ENCODE results near the gene INSYN2A.

The INSYN2A gene

DNA sequence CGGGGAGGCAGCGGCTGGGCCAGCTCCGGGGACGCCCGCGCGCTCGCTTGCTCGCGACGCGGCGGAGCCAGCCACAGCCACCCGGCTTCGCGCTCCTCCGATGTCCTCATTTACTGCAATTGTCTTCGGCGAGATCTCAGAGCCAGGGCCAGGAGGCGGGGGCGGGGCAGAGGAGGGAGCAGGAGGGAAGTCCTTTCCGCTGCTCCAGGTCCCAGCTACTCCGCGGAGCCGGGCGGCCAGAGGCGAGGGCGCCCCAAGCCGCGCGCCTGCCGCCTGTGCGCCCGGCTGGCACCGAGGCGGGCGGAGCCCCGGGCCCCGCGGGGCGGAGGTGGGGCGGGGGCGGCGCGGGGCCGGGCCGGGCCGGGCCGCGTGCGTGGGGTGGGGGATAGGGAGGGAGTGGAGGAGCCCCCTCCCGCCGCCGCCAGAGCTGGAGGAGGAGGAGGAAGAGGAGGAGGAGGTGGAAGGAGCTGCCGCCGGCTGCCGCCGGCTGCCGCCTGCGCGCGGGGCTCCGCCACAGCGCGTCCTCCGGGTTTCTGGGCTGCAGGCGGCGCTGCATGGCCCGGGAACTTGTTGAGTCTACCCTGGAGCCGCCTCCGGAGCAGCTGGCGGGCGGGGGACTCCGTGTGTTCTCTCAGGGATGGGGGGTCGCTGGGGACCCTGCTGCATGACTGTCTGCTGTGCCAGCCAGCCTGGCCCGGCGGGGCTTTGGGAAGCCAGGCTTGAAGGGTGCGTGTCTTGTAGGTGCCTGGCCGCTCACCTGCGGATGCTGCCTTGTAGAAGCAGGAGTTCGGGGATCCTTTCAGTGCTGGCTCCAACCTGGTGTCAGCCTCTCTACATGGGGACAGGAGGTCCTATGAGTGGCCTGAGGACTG is at the start of gene INSYN2A:
Gene INSYN2A, minus strand, starts transcription at position 310 of the 872 bp plus-strand sequence. CDS start 20,196 bp downstream, outside the sequence.
- H3K4me3 Mint-ChIP-seq, result no peak within 1 kb of the TSS
- DNase-seq, result no peak
- H3K36me3 Mint-ChIP-seq (ENCODE audit: low read depth), result no peaks in the 10 kb centered on the region
- H3K4me1 Mint-ChIP-seq (ENCODE audit: low read depth), result peaks cover 3% of the 10 kb centered on the region
- H3K27me3 Mint-ChIP-seq, result peaks cover 52% of the 10 kb centered on the region
- no peaks in the 10 kb centered on the region for H3K9me3 Mint-ChIP-seq
- H3K27ac Mint-ChIP-seq, result no peak within 1 kb of the TSS

DNA sequence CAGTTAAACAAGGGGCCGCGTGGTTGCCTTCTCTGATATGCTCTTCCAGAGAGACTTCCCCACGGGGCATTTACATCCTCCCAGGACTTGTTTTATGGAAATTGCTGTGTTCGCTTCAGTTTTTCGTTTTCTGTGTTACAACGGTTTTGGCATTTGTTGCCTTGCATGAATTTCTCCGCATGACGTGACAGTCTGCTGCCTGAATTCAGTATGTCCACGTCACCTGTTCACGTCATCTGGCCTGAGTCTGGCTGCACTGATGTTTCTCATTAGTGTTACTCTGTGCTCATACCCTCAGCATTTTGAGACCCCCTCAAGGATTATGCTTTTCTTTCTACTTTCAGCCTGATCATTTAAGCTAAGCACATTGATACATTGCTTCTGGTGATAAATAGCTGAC is 49.1 kb upstream of the INSYN2A start:
- Mint-ChIP-seq H3K27me3 (peaks cover 17% of the 10 kb centered on the region), H3K4me3 (no peak overlapping the region), H3K36me3 (ENCODE audit: low read depth) (no peaks in the 10 kb centered on the region), H3K9me3 (no peaks in the 10 kb centered on the region), H3K4me1 (ENCODE audit: low read depth) (no peaks in the 10 kb centered on the region), H3K27ac (no peak overlapping the region)
- no peak for DNase-seq

GRCh38 chr10:127243490-127244272 is 47.3 kb upstream of the INSYN2A start:
- peak; percentile 34 for DNase-seq
- H3K27me3 Mint-ChIP-seq, result peaks cover 10% of the 10 kb centered on the region
- H3K4me3 Mint-ChIP-seq, result no peak overlapping the region
- H3K36me3 Mint-ChIP-seq (ENCODE audit: low read depth), result no peaks in the 10 kb centered on the region
- no peaks in the 10 kb centered on the region for H3K4me1 Mint-ChIP-seq (ENCODE audit: low read depth)
- H3K27ac Mint-ChIP-seq, result no peak overlapping the region
- no peaks in the 10 kb centered on the region for H3K9me3 Mint-ChIP-seq

- Mint-ChIP-seq H3K27me3 (peaks cover 4% of the 10 kb centered on the region), H3K27ac (no peak overlapping the region), H3K4me3 (no peak overlapping the region), H3K9me3 (no peaks in the 10 kb centered on the region), H3K36me3 (ENCODE audit: low read depth) (no peaks in the 10 kb centered on the region), H3K4me1 (ENCODE audit: low read depth) (no peaks in the 10 kb centered on the region)
- no peak for DNase-seq
These were observed 46.5 kb upstream of the INSYN2A start for GRCh38 chr10:127242914-127243313.

GRCh38 chr10:127236266-127236665 is 39.9 kb upstream of the INSYN2A start:
- no peak for DNase-seq
- H3K9me3 Mint-ChIP-seq, result no peaks in the 10 kb centered on the region
- H3K4me1 Mint-ChIP-seq (ENCODE audit: low read depth), result no peaks in the 10 kb centered on the region
- no peaks in the 10 kb centered on the region for H3K36me3 Mint-ChIP-seq (ENCODE audit: low read depth)
- no peak overlapping the region for H3K27ac Mint-ChIP-seq
- peaks cover 3% of the 10 kb centered on the region for H3K27me3 Mint-ChIP-seq
- no peak overlapping the region for H3K4me3 Mint-ChIP-seq

GRCh38 chr10:127234306-127234800 is 38.0 kb upstream of the INSYN2A start:
- Mint-ChIP-seq H3K9me3 (no peaks in the 10 kb centered on the region), H3K4me3 (no peak overlapping the region), H3K4me1 (ENCODE audit: low read depth) (no peaks in the 10 kb centered on the region), H3K36me3 (ENCODE audit: low read depth) (no peaks in the 10 kb centered on the region), H3K27ac (no peak overlapping the region), H3K27me3 (peaks cover 3% of the 10 kb centered on the region)
- no peak for DNase-seq

DNA sequence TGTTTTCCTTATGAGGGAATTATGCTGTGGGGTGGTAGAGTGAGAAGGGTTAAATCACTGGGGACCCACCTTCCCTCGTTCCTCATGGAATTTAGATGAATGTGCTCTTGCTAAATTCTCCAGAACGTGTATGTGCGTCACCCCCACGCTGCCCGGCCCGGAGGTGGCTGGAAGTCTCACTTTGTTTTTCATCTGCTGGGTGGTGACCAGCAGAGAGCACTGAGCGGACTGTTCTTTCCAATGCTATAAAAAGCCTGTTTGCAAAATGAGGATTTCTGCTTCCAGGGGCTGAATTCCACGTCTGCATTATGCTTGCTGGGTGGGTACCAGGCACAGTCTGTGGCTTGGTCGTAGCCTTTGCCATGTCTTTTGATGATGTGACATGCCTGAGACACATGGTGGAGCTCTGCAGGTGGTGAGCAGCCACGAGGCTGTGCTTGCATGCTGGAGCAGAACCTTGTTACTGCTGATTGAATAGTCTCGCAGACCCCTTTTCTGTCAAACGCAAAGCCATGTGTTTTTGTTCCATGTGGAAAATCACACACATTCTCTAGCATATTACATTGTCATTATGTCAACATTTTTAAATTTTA is 31.9 kb upstream of the INSYN2A start:
- Mint-ChIP-seq H3K27ac (no peak overlapping the region), H3K4me3 (no peak overlapping the region), H3K9me3 (no peaks in the 10 kb centered on the region), H3K27me3 (peaks cover 3% of the 10 kb centered on the region), H3K36me3 (ENCODE audit: low read depth) (no peaks in the 10 kb centered on the region), H3K4me1 (ENCODE audit: low read depth) (no peaks in the 10 kb centered on the region)
- DNase-seq, result no peak

DNA sequence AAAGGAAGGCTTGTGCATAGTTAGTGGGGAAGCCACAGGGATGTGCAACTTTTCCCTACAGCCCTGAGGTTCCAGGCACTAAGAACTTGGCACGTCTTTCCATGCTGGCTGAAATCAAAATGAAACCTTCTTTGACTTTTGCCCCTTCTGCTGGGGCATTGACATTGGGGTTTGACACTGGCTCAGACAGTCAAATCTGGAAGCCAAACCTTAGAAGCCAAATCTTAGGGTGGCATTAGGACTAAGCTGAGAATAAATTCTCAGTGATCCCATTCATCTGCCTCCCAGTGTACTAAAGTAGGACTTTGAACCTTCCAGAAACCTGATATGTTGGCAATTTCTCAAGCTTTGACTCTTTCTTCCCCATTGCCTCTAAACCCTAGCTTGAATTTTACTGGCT is 31.3 kb upstream of the INSYN2A start:
- no peaks in the 10 kb centered on the region for H3K36me3 Mint-ChIP-seq (ENCODE audit: low read depth)
- no peak for DNase-seq
- no peak overlapping the region for H3K27ac Mint-ChIP-seq
- H3K9me3 Mint-ChIP-seq, result no peaks in the 10 kb centered on the region
- peaks cover 3% of the 10 kb centered on the region for H3K27me3 Mint-ChIP-seq
- no peak overlapping the region for H3K4me3 Mint-ChIP-seq
- H3K4me1 Mint-ChIP-seq (ENCODE audit: low read depth), result no peaks in the 10 kb centered on the region

GRCh38 chr10:127227027-127227426 is 30.6 kb upstream of the INSYN2A start:
- Mint-ChIP-seq H3K4me3 (no peak overlapping the region), H3K36me3 (ENCODE audit: low read depth) (no peaks in the 10 kb centered on the region), H3K4me1 (ENCODE audit: low read depth) (no peaks in the 10 kb centered on the region), H3K27ac (no peak overlapping the region), H3K27me3 (peaks cover 3% of the 10 kb centered on the region), H3K9me3 (no peaks in the 10 kb centered on the region)
- no peak for DNase-seq

DNA sequence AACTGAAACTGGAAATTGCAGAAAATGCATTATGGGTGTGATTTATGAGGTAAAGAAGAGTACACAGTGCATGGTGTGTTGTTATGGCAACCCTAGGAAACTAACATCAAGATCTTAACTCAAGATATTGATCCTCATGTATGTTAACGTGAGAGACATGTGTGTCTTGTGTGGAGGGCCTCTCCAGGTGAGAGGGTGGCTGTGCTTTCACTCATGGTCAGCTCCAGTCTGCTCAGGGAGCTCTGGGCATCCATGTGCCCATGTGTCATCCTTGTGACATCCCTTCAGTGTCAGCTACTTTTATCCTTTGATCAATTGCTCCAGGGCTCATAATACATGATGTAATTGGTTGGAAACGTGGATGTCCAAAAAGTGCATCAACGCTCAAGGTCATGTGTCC is 24.9 kb upstream of the INSYN2A start:
- H3K9me3 Mint-ChIP-seq, result no peaks in the 10 kb centered on the region
- no peaks in the 10 kb centered on the region for H3K27me3 Mint-ChIP-seq
- no peak overlapping the region for H3K4me3 Mint-ChIP-seq
- H3K4me1 Mint-ChIP-seq (ENCODE audit: low read depth), result no peaks in the 10 kb centered on the region
- DNase-seq, result no peak
- H3K36me3 Mint-ChIP-seq (ENCODE audit: low read depth), result no peaks in the 10 kb centered on the region
- no peak overlapping the region for H3K27ac Mint-ChIP-seq

DNA sequence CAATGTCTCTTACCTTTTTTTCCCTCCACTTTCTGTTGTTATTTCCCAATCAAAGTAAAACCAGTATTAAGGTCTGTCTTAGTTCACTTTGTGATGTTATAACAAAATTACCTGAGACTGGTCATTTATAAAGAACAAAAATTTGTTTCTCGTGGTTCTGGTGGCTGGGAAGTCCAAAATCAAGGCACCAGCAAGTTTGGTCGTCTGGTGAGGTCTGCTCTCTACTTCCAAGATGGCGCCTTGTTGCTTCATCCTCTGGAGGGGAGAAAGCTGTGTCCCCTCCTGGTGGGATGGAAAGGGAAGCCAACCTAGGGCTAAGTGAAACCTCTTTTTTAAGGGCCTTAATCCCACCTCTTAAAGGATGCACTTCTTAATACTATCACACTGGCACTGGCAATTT is 22.3 kb upstream of the INSYN2A start:
- Mint-ChIP-seq H3K4me1 (ENCODE audit: low read depth) (no peaks in the 10 kb centered on the region), H3K27ac (no peak overlapping the region), H3K4me3 (no peak overlapping the region), H3K27me3 (peaks cover 6% of the 10 kb centered on the region), H3K9me3 (no peaks in the 10 kb centered on the region), H3K36me3 (ENCODE audit: low read depth) (no peaks in the 10 kb centered on the region)
- DNase-seq, result no peak

- H3K36me3 Mint-ChIP-seq (ENCODE audit: low read depth), result no peaks in the 10 kb centered on the region
These were observed 20.4 kb upstream of the INSYN2A start for GRCh38 chr10:127216786-127217185.

DNA sequence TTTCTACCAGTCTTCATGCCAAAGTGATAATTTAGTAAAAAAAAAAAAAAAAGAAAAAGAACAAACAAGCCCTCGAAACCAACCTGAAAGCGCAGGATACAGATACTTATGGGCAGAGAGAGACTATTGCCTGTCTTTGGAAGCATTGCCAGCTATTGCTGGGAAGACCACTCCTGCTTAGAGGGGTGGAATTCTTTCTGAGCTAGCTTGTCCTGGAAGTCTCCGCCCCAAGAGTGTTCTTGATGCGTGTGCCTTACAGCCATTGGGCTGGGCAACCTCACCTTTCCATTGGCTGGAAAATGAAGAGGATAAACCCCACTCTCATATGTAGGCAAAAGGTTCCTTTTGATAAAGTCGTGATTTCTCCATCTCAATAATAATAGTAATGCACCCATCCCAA is 19.9 kb upstream of the INSYN2A start:
- no peak overlapping the region for H3K4me3 Mint-ChIP-seq
- no peaks in the 10 kb centered on the region for H3K36me3 Mint-ChIP-seq (ENCODE audit: low read depth)
- peaks cover 6% of the 10 kb centered on the region for H3K27me3 Mint-ChIP-seq
- H3K27ac Mint-ChIP-seq, result no peak overlapping the region
- no peaks in the 10 kb centered on the region for H3K4me1 Mint-ChIP-seq (ENCODE audit: low read depth)
- no peak for DNase-seq
- H3K9me3 Mint-ChIP-seq, result no peaks in the 10 kb centered on the region

More at GRCh38 chr10:127216786-127217185, 20.4 kb upstream of the INSYN2A start:
- Mint-ChIP-seq H3K9me3 (no peaks in the 10 kb centered on the region), H3K4me3 (no peak overlapping the region), H3K4me1 (ENCODE audit: low read depth) (no peaks in the 10 kb centered on the region), H3K27ac (no peak overlapping the region), H3K27me3 (peaks cover 6% of the 10 kb centered on the region)
- DNase-seq, result no peak

GRCh38 chr10:127215866-127216265 is 19.5 kb upstream of the INSYN2A start:
- Mint-ChIP-seq H3K27ac (no peak overlapping the region), H3K9me3 (no peaks in the 10 kb centered on the region), H3K4me3 (no peak overlapping the region), H3K4me1 (ENCODE audit: low read depth) (no peaks in the 10 kb centered on the region), H3K36me3 (ENCODE audit: low read depth) (no peaks in the 10 kb centered on the region), H3K27me3 (peaks cover 6% of the 10 kb centered on the region)
- no peak for DNase-seq

All from activated T-cell treated with anti-CD3 and anti-CD28 coated beads, Interleukin-2, amount 50 U/mL, for 24 hours (primary cell).